ENCODE results near the gene DGKB.

- TF ChIP-seq CTCF (IDR thresholded peaks at IDR 0.05 in 4 of 5, conservative IDR thresholded peaks at IDR 0.05 in 1 of 5), result no peak
- no peak for TF ChIP-seq POLR2A (IDR thresholded peaks at IDR 0.05)
These were observed 126.3 kb downstream of the DGKB start for GRCh38 chr7:14776266-14776665.
